Measurements from ENCODE around the gene COPB2. TPM values are rescaled to one million over a fixed set of nuclear protein-coding genes. Genes with fewer than 3 reads are reported as not detected.
"Not testable (repeated sequence)": the region's sequence is repeated elsewhere in the genome, so short reads cannot be mapped to it uniquely, and the experiment has no call there.

Gene COPB2
- total RNA-seq, 1 donor from 2014 or later, result 106 TPM

DNA sequence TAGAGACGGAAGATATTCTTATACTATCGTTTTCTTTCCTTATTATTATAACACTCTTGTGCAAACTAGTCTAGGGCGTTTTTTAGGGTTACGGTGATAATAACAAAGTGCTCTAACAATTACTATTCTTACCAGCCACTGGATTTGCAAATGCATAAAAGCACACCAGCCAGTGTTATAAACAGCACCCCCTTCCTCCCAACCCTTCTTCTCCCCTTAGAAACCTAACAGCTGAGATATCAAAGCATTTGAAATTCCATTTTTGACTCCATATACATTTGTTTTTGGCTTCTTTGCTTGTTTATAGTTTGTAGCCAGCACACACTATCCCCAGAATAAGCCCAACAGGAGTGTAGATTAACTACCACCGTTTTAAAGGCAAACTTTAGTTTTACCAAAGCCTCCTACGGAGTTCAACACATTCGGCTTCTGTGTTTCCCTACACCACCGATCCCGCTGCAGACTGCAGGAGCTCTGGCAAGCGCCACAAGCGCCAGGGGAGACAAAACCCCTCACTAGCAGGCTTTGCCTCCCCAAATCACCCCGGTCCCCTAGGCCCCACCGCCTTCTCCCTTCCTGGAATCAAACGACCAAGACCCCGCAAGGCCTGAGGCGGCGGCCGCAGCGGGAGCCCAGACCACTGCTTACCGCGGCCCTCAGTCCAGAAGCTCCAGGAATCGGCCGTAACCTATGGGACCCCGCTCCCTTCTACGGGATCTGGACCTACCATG lies 461 bp downstream of the COPB2 start:
- no peaks in the 10 kb centered on the region for H3K36me3 ChIP-seq
- peak overlapping the region; percentile 97 for H3K27ac ChIP-seq
- H3K27me3 ChIP-seq, result no peaks in the 10 kb centered on the region
- ATAC-seq, result no peak
- intact Hi-C loops (cut with DNase I), result no loop called here
- H3K4me1 ChIP-seq, result peaks cover 26% of the 10 kb centered on the region
- DNase-seq, result no peak
- H3K9me3 ChIP-seq, result no peaks in the 10 kb centered on the region
- TF ChIP-seq, protein P1, sequence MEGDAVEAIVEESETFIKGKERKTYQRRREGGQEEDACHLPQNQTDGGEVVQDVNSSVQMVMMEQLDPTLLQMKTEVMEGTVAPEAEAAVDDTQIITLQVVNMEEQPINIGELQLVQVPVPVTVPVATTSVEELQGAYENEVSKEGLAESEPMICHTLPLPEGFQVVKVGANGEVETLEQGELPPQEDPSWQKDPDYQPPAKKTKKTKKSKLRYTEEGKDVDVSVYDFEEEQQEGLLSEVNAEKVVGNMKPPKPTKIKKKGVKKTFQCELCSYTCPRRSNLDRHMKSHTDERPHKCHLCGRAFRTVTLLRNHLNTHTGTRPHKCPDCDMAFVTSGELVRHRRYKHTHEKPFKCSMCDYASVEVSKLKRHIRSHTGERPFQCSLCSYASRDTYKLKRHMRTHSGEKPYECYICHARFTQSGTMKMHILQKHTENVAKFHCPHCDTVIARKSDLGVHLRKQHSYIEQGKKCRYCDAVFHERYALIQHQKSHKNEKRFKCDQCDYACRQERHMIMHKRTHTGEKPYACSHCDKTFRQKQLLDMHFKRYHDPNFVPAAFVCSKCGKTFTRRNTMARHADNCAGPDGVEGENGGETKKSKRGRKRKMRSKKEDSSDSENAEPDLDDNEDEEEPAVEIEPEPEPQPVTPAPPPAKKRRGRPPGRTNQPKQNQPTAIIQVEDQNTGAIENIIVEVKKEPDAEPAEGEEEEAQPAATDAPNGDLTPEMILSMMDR (IDR thresholded peaks at IDR 0.05), result no peak
- peak overlapping the region; percentile 91 for H3K4me3 ChIP-seq

DNA sequence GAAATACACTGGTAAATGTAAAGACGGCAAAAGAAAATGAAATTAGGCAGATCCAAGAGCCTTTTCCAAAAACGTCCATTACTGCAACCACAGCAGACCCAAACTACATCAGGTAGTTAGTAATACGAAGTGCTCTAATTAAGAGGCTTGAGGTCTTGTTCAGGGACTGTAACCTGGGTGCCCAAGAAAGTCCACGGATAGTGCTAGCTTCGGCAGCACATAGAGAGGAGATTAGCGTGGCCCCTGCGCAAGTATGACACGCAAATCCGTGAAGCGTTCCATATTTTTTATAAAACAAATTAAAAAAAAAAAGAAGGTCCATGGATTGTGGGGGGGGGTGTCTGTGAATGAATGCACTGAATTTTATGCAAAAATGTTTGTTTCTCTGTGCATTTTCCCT lies 1.4 kb downstream of the COPB2 start:
- intact Hi-C loops (cut with DNase I), result no loop called here
- TF ChIP-seq, protein P1 (IDR thresholded peaks at IDR 0.05), result no peak
- H3K4me1 ChIP-seq, result peaks cover 26% of the 10 kb centered on the region
- ATAC-seq (no peak), DNase-seq (no peak)
- peak overlapping the region; percentile 91 for H3K4me3 ChIP-seq
- no peaks in the 10 kb centered on the region for H3K9me3 ChIP-seq
- H3K27me3 ChIP-seq, result no peaks in the 10 kb centered on the region
- H3K36me3 ChIP-seq, result peaks cover 2% of the 10 kb centered on the region
- no peak overlapping the region for H3K27ac ChIP-seq

DNA sequence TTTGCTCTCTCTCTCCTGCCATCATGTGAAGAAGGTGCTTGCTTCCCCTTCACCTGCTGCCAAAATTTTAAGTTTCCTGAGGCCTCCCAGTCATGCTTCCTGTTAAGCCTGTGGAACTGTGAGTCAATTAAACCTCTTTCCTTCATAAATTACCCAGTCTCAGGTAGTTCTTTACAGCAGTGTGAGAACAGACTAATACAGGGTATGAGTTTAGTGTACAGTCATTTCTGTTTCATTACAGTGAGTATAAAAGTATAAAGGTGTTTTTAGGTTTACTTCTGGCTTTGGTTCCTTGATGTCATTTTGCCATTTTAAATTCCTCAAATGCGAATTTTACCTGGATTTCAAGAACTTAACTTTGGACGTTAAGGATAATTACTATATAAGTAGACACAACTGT lies 7.2 kb downstream of the COPB2 start:
- H3K27me3 ChIP-seq; H3K27ac ChIP-seq; H3K4me3 ChIP-seq; ATAC-seq; DNase-seq; intact Hi-C loops (cut with DNase I); H3K9me3 ChIP-seq: not testable (repeated sequence)
- H3K36me3 ChIP-seq, result peaks cover 60% of the 10 kb centered on the region
- peaks cover 12% of the 10 kb centered on the region for H3K4me1 ChIP-seq

DNA sequence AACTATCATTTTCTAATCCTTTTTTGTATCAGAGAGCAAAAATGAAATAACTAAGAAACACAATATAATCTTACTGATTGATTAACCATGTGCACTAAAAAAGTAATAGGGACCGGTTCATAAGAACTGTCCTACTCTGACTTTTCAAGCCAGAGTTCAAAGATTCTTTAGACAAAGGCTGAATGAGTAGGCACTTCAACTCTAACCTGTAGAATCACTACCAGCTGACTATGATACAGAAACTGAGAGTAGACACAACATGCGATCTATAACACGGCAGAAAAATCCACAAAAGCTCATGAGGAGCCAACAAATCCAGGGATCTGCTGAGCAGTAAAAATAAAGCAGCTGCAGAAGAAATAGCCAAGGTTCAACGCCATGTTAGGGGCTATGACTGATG lies 8.9 kb downstream of the COPB2 start:
- H3K27me3 ChIP-seq, result no peaks in the 10 kb centered on the region
- peaks cover 76% of the 10 kb centered on the region for H3K36me3 ChIP-seq

GRCh38 chr3:139378587-139379241 lies 10.7 kb downstream of the COPB2 start:
- Histone ChIP-seq H3K36me3 (peaks cover 94% of the 10 kb centered on the region), H3K9me3 (no peaks in the 10 kb centered on the region), H3K4me3 (no peak overlapping the region), H3K27me3 (no peaks in the 10 kb centered on the region), H3K4me1 (no peaks in the 10 kb centered on the region), H3K27ac (no peak overlapping the region)
- intact Hi-C loops (cut with DNase I), result no loop called here
- ATAC-seq (no peak), DNase-seq (no peak)
- TF ChIP-seq, protein P1 (IDR thresholded peaks at IDR 0.05), result no peak

More for the DNA sequence above, 8.9 kb downstream of the COPB2 start:
- no peak overlapping the region for H3K4me3 ChIP-seq
- no peaks in the 10 kb centered on the region for H3K9me3 ChIP-seq
- peaks cover 4% of the 10 kb centered on the region for H3K4me1 ChIP-seq
- no peak overlapping the region for H3K27ac ChIP-seq
- ATAC-seq, result no peak
- DNase-seq, result no peak
- intact Hi-C loops (cut with DNase I), result no loop called here
- TF ChIP-seq, protein P1 (IDR thresholded peaks at IDR 0.05), result no peak

DNA sequence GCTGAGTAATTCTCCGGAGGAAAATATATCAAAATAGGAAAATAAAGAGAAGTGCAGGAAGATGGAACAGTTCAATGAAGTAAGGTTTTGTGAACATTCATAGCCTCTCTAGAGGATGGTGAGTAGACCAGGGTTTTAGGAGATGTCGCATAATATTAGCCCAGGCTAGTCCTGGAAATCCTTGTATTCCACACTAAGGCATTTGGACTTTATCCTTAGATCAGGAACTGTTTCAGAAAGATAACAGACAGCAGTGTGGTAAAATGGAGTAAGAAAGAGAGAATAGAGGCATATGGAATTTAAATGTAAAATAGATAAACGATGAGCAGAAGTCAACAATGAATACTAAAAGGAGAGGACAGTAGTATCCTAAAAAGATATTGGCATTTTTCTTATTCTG lies 12.1 kb downstream of the COPB2 start:
- no peaks in the 10 kb centered on the region for H3K9me3 ChIP-seq
- H3K27ac ChIP-seq, result no peak overlapping the region
- no peak for DNase-seq
- peaks cover 99% of the 10 kb centered on the region for H3K36me3 ChIP-seq
- H3K4me3 ChIP-seq, result no peak overlapping the region
- intact Hi-C loops (cut with DNase I), result no loop called here
- TF ChIP-seq, protein P1 (IDR thresholded peaks at IDR 0.05), result no peak
- H3K27me3 ChIP-seq, result no peaks in the 10 kb centered on the region
- H3K4me1 ChIP-seq, result no peaks in the 10 kb centered on the region
- ATAC-seq, result no peak

All from upper lobe of right lung (tissue), 1 donor.